ENCODE measurements around the gene SPRY1. TPM values are rescaled to one million over a fixed set of nuclear protein-coding genes. Genes with fewer than 3 reads are reported as not detected.

SPRY1 gene
- total RNA-seq, 5 donors from 2014 or later (not counting 1 experiment from before 2014, with no cell fraction given), result 3.2 to 18.6 (median 7.1) TPM

- Histone ChIP-seq H3K9me3 (no peaks in the 10 kb centered on the region), H3K27ac (ENCODE audit: low read length) (no peak overlapping the region), H3K4me3 (ENCODE audit: control insufficient read depth in 1 of 2, extremely low read depth in 1 of 2, low read length in 1 of 2) (no peak overlapping the region), H3K4me1 (ENCODE audit: control insufficient read depth in 1 of 2, extremely low read depth in 1 of 2, insufficient read depth in 2 of 2, low read length in 2 of 2) (no peaks in the 10 kb centered on the region), H3K36me3 (ENCODE audit: control insufficient read depth in 2 of 2, extremely low read depth in 1 of 2, insufficient read depth in 1 of 2, low read length in 1 of 2) (no peaks in the 10 kb centered on the region), H3K27me3 (replicated peaks in 1 of 2; ENCODE audit: control insufficient read depth in 2 of 2, extremely low read depth in 1 of 2, insufficient read depth in 2 of 2, low read length in 1 of 2) (no peaks in the 10 kb centered on the region)
- Mint-ChIP-seq H3K4me1 (no peaks in the 10 kb centered on the region), H3K27me3 (peaks cover 3 to 5% of the 10 kb centered on the region in 2 donors), H3K9me3 (peaks cover 0 to 2% (median 0%) of the 10 kb centered on the region in 3 donors), H3K27ac (no peak overlapping the region), H3K36me3 (no peaks in the 10 kb centered on the region), H3K4me3 (no peak overlapping the region)
- CTCF ChIA-PET, result no interaction called here
- DNase-seq, result no peak
- POLR2A ChIA-PET, result no interaction called here
- WGBS (ENCODE audit: insufficient coverage), result no CpG with 5 or more reads among the region's 1 CpG
- ATAC-seq (replicated peaks in 1 of 4), result no peak
Measured at GRCh38 chr4:123365412-123365811, 31.2 kb upstream of the SPRY1 start.

DNA sequence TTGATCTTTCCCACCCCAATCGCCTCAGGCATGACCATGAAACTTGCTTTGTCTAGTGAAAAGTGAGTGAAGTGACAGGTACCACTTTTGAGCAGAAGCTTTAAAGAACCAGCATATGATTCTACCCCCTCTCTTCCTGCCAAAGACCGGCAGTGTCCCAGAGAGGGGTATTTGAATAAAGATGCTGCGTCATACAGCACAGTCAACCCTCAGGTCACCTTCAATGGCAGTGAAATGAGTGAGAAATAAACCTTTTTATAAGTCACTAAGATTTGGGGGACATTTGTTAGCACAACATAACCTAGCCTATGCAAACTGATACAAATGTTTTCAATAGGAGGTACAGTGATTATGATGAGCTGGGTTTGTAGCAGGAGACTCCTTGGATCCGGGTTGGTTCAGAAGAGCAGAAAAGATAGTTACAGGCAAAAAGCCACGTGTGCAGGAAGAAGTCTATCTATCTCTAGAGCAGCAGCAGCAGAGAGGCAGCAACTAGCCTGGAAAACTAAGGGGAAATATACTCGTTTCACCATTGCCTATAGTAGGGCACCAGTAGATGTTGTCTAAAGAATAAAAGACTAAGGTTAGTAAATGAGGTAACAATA lies 30.3 kb upstream of the SPRY1 start:
- DNase-seq (no peak), ATAC-seq (replicated peaks in 1 of 4) (no peak)
- H3K4me3 ChIP-seq (ENCODE audit: control insufficient read depth in 1 of 2, extremely low read depth in 1 of 2, low read length in 1 of 2), result no peak overlapping the region
- H3K4me3 Mint-ChIP-seq, result no peak overlapping the region
- no peaks in the 10 kb centered on the region for H3K4me1 ChIP-seq (ENCODE audit: control insufficient read depth in 1 of 2, extremely low read depth in 1 of 2, insufficient read depth in 2 of 2, low read length in 2 of 2)
- no peaks in the 10 kb centered on the region for H3K9me3 ChIP-seq
- peaks cover 3 to 5% of the 10 kb centered on the region in 2 donors for H3K27me3 Mint-ChIP-seq
- no peaks in the 10 kb centered on the region for H3K27me3 ChIP-seq (replicated peaks in 1 of 2; ENCODE audit: control insufficient read depth in 2 of 2, extremely low read depth in 1 of 2, insufficient read depth in 2 of 2, low read length in 1 of 2)
- no peaks in the 10 kb centered on the region for H3K36me3 ChIP-seq (ENCODE audit: control insufficient read depth in 2 of 2, extremely low read depth in 1 of 2, insufficient read depth in 1 of 2, low read length in 1 of 2)
- H3K9me3 Mint-ChIP-seq, result peaks cover 0 to 2% (median 0%) of the 10 kb centered on the region in 3 donors
- 63% methylated on average over 2 of the region's 6 CpGs for WGBS (ENCODE audit: insufficient coverage)
- ChIA-PET POLR2A (no interaction called here), CTCF (no interaction called here)
- H3K27ac Mint-ChIP-seq, result no peak overlapping the region
- no peaks in the 10 kb centered on the region for H3K4me1 Mint-ChIP-seq
- no peaks in the 10 kb centered on the region for H3K36me3 Mint-ChIP-seq
- H3K27ac ChIP-seq (ENCODE audit: low read length), result no peak overlapping the region

DNA sequence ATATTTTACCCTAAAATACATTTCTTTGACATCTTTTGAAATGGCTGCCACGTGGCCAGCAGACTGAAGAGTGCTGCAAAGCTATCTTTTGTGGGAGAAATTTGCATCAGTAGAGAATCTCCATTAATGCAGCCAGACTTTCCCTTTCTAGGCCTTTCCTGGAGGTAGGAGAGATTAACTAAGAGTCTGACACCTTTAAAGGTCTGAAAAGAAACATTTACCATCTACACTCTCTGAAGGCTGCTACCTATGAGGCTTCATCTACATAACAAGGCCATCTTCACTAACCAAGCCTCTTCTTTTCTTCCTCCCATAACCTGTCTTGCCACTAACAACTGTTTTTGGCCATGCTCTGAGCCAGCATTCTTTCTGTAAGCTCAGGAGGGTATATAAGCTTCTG lies 17.8 kb upstream of the SPRY1 start:
- Histone ChIP-seq H3K27me3 (replicated peaks in 1 of 2; ENCODE audit: control insufficient read depth in 2 of 2, extremely low read depth in 1 of 2, insufficient read depth in 2 of 2, low read length in 1 of 2) (no peaks in the 10 kb centered on the region), H3K27ac (ENCODE audit: low read length) (no peak overlapping the region), H3K4me3 (ENCODE audit: control insufficient read depth in 1 of 2, extremely low read depth in 1 of 2, low read length in 1 of 2) (no peak overlapping the region), H3K9me3 (no peaks in the 10 kb centered on the region), H3K4me1 (ENCODE audit: control insufficient read depth in 1 of 2, extremely low read depth in 1 of 2, insufficient read depth in 2 of 2, low read length in 2 of 2) (no peaks in the 10 kb centered on the region), H3K36me3 (ENCODE audit: control insufficient read depth in 2 of 2, extremely low read depth in 1 of 2, insufficient read depth in 1 of 2, low read length in 1 of 2) (no peaks in the 10 kb centered on the region)
- Mint-ChIP-seq H3K36me3 (no peaks in the 10 kb centered on the region), H3K27ac (no peak overlapping the region), H3K27me3 (peaks cover 11 to 23% of the 10 kb centered on the region in 2 donors), H3K4me1 (no peaks in the 10 kb centered on the region), H3K4me3 (no peak overlapping the region), H3K9me3 (peaks cover 0 to 2% (median 0%) of the 10 kb centered on the region in 3 donors)
- DNase-seq (no peak), ATAC-seq (replicated peaks in 1 of 4) (no peak)
- ChIA-PET POLR2A (no interaction called here), CTCF (no interaction called here)
- WGBS (ENCODE audit: insufficient coverage), result no CpG with 5 or more reads among the region's 1 CpG

DNA sequence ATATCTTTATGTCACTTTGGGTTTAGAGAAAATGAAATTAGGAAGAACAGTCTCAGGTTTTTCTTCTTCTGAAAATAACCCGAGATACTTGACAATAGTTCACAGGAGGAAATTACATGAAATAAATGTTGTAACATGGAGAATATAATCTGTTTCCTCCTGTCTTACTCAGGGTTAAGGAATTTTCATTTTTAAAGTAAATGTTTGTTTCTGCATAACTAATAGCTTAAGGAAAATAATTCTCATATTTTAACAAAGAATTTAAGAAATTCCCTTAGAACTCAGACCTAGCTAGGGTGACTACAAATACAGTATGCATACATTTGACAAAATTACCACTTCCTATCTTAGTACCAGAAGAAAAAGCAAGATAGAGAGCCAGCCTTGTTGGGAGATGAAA lies 17.2 kb upstream of the SPRY1 start:
- H3K4me3 ChIP-seq (ENCODE audit: control insufficient read depth in 1 of 2, extremely low read depth in 1 of 2, low read length in 1 of 2), result no peak overlapping the region
- Mint-ChIP-seq H3K27ac (no peak overlapping the region), H3K27me3 (peaks cover 11 to 23% of the 10 kb centered on the region in 2 donors), H3K9me3 (peaks cover 0 to 2% (median 0%) of the 10 kb centered on the region in 3 donors), H3K4me3 (no peak overlapping the region), H3K4me1 (no peaks in the 10 kb centered on the region), H3K36me3 (no peaks in the 10 kb centered on the region)
- no peaks in the 10 kb centered on the region for H3K27me3 ChIP-seq (replicated peaks in 1 of 2; ENCODE audit: control insufficient read depth in 2 of 2, extremely low read depth in 1 of 2, insufficient read depth in 2 of 2, low read length in 1 of 2)
- POLR2A ChIA-PET, result no interaction called here
- no peaks in the 10 kb centered on the region for H3K9me3 ChIP-seq
- H3K36me3 ChIP-seq (ENCODE audit: control insufficient read depth in 2 of 2, extremely low read depth in 1 of 2, insufficient read depth in 1 of 2, low read length in 1 of 2), result no peaks in the 10 kb centered on the region
- H3K27ac ChIP-seq (ENCODE audit: low read length), result no peak overlapping the region
- no peak for DNase-seq
- H3K4me1 ChIP-seq (ENCODE audit: control insufficient read depth in 1 of 2, extremely low read depth in 1 of 2, insufficient read depth in 2 of 2, low read length in 2 of 2), result no peaks in the 10 kb centered on the region
- WGBS (ENCODE audit: insufficient coverage), result no CpG with 5 or more reads among the region's 1 CpG
- no peak for ATAC-seq (replicated peaks in 1 of 4)
- CTCF ChIA-PET, result no interaction called here

GRCh38 chr4:123380728-123381716 lies 15.6 kb upstream of the SPRY1 start:
- H3K27ac ChIP-seq (ENCODE audit: low read length), result no peak overlapping the region
- H3K36me3 ChIP-seq (ENCODE audit: control insufficient read depth in 2 of 2, extremely low read depth in 1 of 2, insufficient read depth in 1 of 2, low read length in 1 of 2), result no peaks in the 10 kb centered on the region
- no peaks in the 10 kb centered on the region for H3K9me3 ChIP-seq
- H3K4me3 Mint-ChIP-seq, result no peak overlapping the region
- H3K9me3 Mint-ChIP-seq, result no peaks in the 10 kb centered on the region
- no peak for DNase-seq
- CTCF ChIA-PET, result no interaction called here
- H3K27me3 ChIP-seq (replicated peaks in 1 of 2; ENCODE audit: control insufficient read depth in 2 of 2, extremely low read depth in 1 of 2, insufficient read depth in 2 of 2, low read length in 1 of 2), result no peaks in the 10 kb centered on the region
- no peak overlapping the region for H3K4me3 ChIP-seq (ENCODE audit: control insufficient read depth in 1 of 2, extremely low read depth in 1 of 2, low read length in 1 of 2)
- no peak for ATAC-seq (replicated peaks in 1 of 4)
- H3K36me3 Mint-ChIP-seq, result no peaks in the 10 kb centered on the region
- H3K27ac Mint-ChIP-seq, result no peak overlapping the region
- POLR2A ChIA-PET, result no interaction called here
- peaks cover 11 to 23% of the 10 kb centered on the region in 2 donors for H3K27me3 Mint-ChIP-seq
- H3K4me1 ChIP-seq (ENCODE audit: control insufficient read depth in 1 of 2, extremely low read depth in 1 of 2, insufficient read depth in 2 of 2, low read length in 2 of 2), result no peaks in the 10 kb centered on the region
- H3K4me1 Mint-ChIP-seq, result no peaks in the 10 kb centered on the region
- WGBS (ENCODE audit: insufficient coverage), result 59% methylated on average over 3 of the region's 3 CpGs

GRCh38 chr4:123381996-123382395 lies 14.6 kb upstream of the SPRY1 start:
- Mint-ChIP-seq H3K36me3 (no peaks in the 10 kb centered on the region), H3K27me3 (peaks cover 11 to 23% of the 10 kb centered on the region in 2 donors), H3K9me3 (no peaks in the 10 kb centered on the region), H3K4me3 (no peak overlapping the region), H3K27ac (no peak overlapping the region), H3K4me1 (no peaks in the 10 kb centered on the region)
- Histone ChIP-seq H3K4me1 (ENCODE audit: control insufficient read depth in 1 of 2, extremely low read depth in 1 of 2, insufficient read depth in 2 of 2, low read length in 2 of 2) (no peaks in the 10 kb centered on the region), H3K27me3 (replicated peaks in 1 of 2; ENCODE audit: control insufficient read depth in 2 of 2, extremely low read depth in 1 of 2, insufficient read depth in 2 of 2, low read length in 1 of 2) (no peaks in the 10 kb centered on the region), H3K9me3 (no peaks in the 10 kb centered on the region), H3K36me3 (ENCODE audit: control insufficient read depth in 2 of 2, extremely low read depth in 1 of 2, insufficient read depth in 1 of 2, low read length in 1 of 2) (no peaks in the 10 kb centered on the region), H3K27ac (ENCODE audit: low read length) (no peak overlapping the region), H3K4me3 (ENCODE audit: control insufficient read depth in 1 of 2, extremely low read depth in 1 of 2, low read length in 1 of 2) (no peak overlapping the region)
- WGBS (ENCODE audit: insufficient coverage), result 100% methylated on average over 2 of the region's 5 CpGs
- POLR2A ChIA-PET, result no interaction called here
- CTCF ChIA-PET, result no interaction called here
- DNase-seq, result no peak
- ATAC-seq (replicated peaks in 1 of 4), result no peak
